ENCODE results near the gene TGFBR3L. TPM values are rescaled to one million over a fixed set of nuclear protein-coding genes. Genes with fewer than 3 reads are reported as not detected.

TGFBR3L gene
- total RNA-seq, 1 donor from 2014 or later, result not detected

GRCh38 chr19:7870571-7871436, 43.8 kb upstream of the TGFBR3L start:
- Mint-ChIP-seq H3K4me3 (ENCODE audit: unreplicated experiment) (peak overlapping the region; percentile 26), H3K27ac (ENCODE audit: unreplicated experiment) (no peak overlapping the region), H3K27me3 (ENCODE audit: unreplicated experiment) (peaks cover 18% of the 10 kb centered on the region), H3K9me3 (ENCODE audit: unreplicated experiment) (no peaks in the 10 kb centered on the region), H3K4me1 (ENCODE audit: unreplicated experiment) (no peaks in the 10 kb centered on the region), H3K36me3 (ENCODE audit: low read depth, unreplicated experiment) (no peaks in the 10 kb centered on the region)
- no peak for DNase-seq (ENCODE audit: low spot score)
- no peak for TF ChIP-seq CTCF (IDR thresholded peaks at IDR 0.05; ENCODE audit: unreplicated experiment)

GRCh38 chr19:7871437-7872305, 43.0 kb upstream of the TGFBR3L start:
- H3K4me3 Mint-ChIP-seq (ENCODE audit: unreplicated experiment), result peak overlapping the region; percentile 26
- H3K9me3 Mint-ChIP-seq (ENCODE audit: unreplicated experiment), result no peaks in the 10 kb centered on the region
- no peak for TF ChIP-seq CTCF (IDR thresholded peaks at IDR 0.05; ENCODE audit: unreplicated experiment)
- no peaks in the 10 kb centered on the region for H3K4me1 Mint-ChIP-seq (ENCODE audit: unreplicated experiment)
- DNase-seq (ENCODE audit: low spot score), result peak; percentile 70
- no peaks in the 10 kb centered on the region for H3K36me3 Mint-ChIP-seq (ENCODE audit: low read depth, unreplicated experiment)
- peaks cover 22% of the 10 kb centered on the region for H3K27me3 Mint-ChIP-seq (ENCODE audit: unreplicated experiment)
- no peak overlapping the region for H3K27ac Mint-ChIP-seq (ENCODE audit: unreplicated experiment)

GRCh38 chr19:7872306-7873204, 42.1 kb upstream of the TGFBR3L start:
- no peak overlapping the region for H3K27ac Mint-ChIP-seq (ENCODE audit: unreplicated experiment)
- no peaks in the 10 kb centered on the region for H3K9me3 Mint-ChIP-seq (ENCODE audit: unreplicated experiment)
- no peaks in the 10 kb centered on the region for H3K36me3 Mint-ChIP-seq (ENCODE audit: low read depth, unreplicated experiment)
- H3K4me3 Mint-ChIP-seq (ENCODE audit: unreplicated experiment), result no peak overlapping the region
- H3K27me3 Mint-ChIP-seq (ENCODE audit: unreplicated experiment), result peaks cover 20% of the 10 kb centered on the region
- H3K4me1 Mint-ChIP-seq (ENCODE audit: unreplicated experiment), result no peaks in the 10 kb centered on the region
- no peak for TF ChIP-seq CTCF (IDR thresholded peaks at IDR 0.05; ENCODE audit: unreplicated experiment)
- no peak for DNase-seq (ENCODE audit: low spot score)

- no peak for TF ChIP-seq CTCF (IDR thresholded peaks at IDR 0.05; ENCODE audit: unreplicated experiment)
- Mint-ChIP-seq H3K27ac (ENCODE audit: unreplicated experiment) (no peak overlapping the region), H3K4me1 (ENCODE audit: unreplicated experiment) (no peaks in the 10 kb centered on the region), H3K36me3 (ENCODE audit: low read depth, unreplicated experiment) (no peaks in the 10 kb centered on the region), H3K4me3 (ENCODE audit: unreplicated experiment) (peak overlapping the region; percentile 83), H3K27me3 (ENCODE audit: unreplicated experiment) (peaks cover 19% of the 10 kb centered on the region), H3K9me3 (ENCODE audit: unreplicated experiment) (no peaks in the 10 kb centered on the region)
- no peak for DNase-seq (ENCODE audit: low spot score)
Observed at GRCh38 chr19:7873304-7874075, 41.1 kb upstream of the TGFBR3L start.
